GM12874 (cell line): ENCODE measurements around the gene PRSS53.

ENCODE experiments used
- TF ChIP-seq, protein P1 (sequence below): IDR thresholded peaks from 2 replicates; pipeline ENCODE4 v1.5.1; 2011; ENCODE audit warnings: low read depth, mild to moderate bottlenecking, control low read depth, low read length, moderate library complexity; ENCODE audit not compliant: insufficient read depth

The PRSS53 gene

DNA sequence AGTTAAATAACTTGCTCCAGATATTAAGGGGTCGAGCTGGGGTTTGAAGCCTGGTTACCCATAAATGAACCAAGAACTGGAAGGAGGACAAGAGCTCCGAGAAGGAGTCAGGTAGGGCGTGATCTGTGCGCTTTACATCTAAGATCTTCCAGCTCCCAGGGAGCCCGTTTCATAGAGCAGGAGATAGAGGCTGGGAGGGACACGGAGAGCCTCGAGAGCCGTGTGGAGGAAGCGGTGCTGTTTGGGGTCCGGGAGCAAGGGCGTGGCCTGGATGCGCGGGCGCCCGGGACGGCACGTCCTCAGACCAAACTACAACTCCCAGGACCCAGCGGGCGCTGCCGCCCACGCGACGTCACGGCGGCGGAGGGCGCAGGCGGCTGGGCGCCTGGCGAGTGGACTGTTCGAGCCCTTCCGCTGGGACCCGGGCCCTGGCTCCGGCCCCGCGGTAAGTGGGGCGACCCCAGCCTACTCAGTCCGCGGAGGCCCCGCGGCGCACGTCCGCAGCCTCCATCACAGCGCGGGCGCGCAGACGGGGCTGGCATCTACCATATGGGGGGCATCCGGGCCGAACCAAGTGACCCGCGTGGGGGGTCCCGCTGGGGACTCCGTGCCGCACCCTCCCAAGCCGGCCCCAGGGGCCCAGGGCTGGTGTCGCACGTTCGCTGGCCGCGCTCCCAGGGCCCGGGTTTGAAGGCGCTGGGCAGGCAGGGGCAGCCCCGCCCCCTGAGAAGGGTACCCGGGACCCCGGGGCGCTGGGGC is 19.5 kb upstream of the PRSS53 start, which contains the start of gene BCKDK:
TSS of gene BCKDK (plus strand) at position 352 of the 759 bp plus-strand sequence. CDS start 838 bp downstream, outside the sequence.
- TF ChIP-seq, protein P1, sequence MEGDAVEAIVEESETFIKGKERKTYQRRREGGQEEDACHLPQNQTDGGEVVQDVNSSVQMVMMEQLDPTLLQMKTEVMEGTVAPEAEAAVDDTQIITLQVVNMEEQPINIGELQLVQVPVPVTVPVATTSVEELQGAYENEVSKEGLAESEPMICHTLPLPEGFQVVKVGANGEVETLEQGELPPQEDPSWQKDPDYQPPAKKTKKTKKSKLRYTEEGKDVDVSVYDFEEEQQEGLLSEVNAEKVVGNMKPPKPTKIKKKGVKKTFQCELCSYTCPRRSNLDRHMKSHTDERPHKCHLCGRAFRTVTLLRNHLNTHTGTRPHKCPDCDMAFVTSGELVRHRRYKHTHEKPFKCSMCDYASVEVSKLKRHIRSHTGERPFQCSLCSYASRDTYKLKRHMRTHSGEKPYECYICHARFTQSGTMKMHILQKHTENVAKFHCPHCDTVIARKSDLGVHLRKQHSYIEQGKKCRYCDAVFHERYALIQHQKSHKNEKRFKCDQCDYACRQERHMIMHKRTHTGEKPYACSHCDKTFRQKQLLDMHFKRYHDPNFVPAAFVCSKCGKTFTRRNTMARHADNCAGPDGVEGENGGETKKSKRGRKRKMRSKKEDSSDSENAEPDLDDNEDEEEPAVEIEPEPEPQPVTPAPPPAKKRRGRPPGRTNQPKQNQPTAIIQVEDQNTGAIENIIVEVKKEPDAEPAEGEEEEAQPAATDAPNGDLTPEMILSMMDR = no peak

GRCh38 chr16:31107465-31107867 is 18.7 kb upstream of the PRSS53 start:
- TF ChIP-seq, protein P1 = no peak

GRCh38 chr16:31106509-31107464 is 18.0 kb upstream of the PRSS53 start:
- TF ChIP-seq, protein P1 = no peak

- TF ChIP-seq, protein P1 = peak; percentile 90
Observed at GRCh38 chr16:31105677-31106213, 17.0 kb upstream of the PRSS53 start.

- TF ChIP-seq, protein P1 = no peak
Observed at GRCh38 chr16:31099860-31100638, 11.3 kb upstream of the PRSS53 start.

- TF ChIP-seq, protein P1 = 0 out of 2 replicates have a peak, but pooled peaks have one; percentile 1
Observed at GRCh38 chr16:31094424-31095120, 5.8 kb upstream of the PRSS53 start, which contains the start of gene VKORC1. VKORC1 (minus strand) TSS chr16:31094797; CDS start chr16:31094729, 68 bp downstream.
